GM18526 (cell line): ENCODE results near the gene EFCAB6.

Source experiments
- POLR2A ChIP-seq: IDR thresholded peaks from 3 replicates; pipeline ENCODE4 v1.6.1; 2011; ENCODE audit not compliant: insufficient read length; ENCODE audit errors: extremely low read depth

The EFCAB6 gene

DNA sequence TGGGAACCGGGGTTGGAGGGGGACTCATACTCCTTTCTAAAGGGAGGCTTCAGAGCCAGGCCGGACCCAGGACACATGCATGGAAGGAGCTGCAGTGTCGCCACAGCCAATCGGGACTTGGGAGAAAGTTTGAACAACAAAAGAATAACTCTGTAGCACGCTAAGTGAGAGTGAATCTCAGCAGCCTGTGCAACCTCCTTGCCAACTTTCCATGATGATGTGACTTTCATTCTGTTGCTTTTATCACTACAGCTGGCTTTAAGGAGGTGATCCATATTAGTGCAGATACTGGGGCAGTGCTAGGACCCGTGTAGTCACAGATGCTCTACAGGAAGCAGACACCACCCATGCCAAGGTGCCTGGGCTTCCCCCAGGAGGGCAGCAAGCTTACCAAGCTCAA, 243.0 kb downstream of the EFCAB6 start:
- no peak for TF ChIP-seq POLR2A

DNA sequence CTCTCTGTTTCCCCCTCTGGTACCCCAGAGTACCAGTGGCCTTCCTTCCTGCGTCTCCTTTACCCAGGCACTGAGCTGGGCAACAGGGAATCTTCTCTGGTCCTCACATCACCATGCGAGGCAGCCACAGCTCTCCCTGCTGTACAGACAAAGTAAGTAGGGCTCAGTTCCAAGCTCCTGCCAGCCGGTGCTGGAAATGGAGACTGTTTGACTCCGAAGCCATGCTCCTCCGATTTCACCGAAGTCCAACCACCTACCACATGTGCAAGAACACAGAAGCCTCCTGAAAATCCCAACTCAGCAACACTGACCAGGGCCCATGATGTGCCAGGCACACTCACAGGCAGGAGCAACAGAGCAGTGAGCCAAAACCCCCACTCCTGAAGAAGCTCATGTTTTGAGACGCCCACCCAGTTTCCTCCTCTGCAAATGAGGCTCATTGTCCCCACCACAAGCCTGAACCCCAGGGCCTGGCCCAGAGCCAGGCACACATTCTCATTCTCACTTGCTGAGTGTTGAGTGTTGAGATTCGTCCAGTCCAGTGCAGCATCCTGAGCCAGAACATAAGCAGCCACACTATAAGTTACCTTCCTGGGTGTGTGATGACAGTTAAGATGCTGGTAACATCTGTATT, 244.3 kb downstream of the EFCAB6 start:
- no peak for TF ChIP-seq POLR2A

DNA sequence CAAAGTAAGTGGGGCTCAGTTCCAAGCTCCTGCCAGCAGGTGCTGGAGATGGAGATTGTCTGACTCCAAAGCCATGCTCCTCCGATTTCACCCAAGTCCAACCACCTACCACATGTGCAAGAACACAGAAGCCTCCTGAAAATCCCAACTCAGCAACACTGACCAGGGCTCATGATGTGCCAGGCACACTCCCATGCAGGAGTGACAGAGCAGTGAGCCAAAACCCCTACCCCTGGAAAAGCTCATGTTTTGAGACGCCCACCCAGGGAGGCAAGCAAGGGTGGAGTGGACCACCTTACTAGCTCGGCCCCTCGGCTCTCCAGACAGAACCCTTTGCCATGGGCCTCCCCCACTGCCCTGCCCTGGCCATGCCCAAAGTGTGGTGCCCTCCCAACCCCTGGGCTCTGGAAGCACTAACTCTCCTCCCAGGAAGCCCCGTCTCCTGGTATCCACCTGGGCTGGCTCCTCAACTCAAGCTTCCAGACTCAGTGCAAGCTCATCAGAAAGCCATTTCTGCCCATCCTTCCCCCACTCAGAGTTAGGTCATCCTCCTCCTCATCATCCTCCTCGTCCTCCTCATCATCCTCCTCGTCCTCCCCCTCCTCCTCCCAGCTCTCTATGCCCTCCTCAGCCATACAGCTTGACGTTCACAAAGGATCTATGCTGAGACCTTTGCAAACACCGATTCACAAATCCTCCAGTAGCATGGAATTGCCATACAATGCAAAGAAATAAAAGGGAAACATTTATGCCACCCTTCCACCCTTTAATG, 245.4 kb downstream of the EFCAB6 start:
- no peak for TF ChIP-seq POLR2A

DNA sequence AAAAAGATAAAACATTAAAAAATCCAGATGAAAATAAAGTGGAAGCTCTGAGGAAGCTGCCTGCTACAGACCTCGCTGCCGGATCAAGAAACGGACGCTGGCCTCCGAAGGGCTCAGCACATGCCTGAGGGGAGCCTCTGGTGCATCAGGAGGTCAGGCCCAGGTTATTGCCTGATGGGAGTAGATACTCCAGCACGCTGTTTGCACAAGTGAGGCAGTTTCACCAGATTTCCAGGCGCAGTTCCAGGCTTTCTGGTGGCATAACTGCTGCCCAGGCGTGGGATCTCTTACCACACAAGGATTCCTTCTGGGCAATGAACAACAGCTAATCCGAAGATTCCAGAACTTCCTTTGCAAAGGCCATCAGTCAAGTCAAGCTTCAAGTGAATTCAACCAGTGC, 246.1 kb downstream of the EFCAB6 start:
- no peak for TF ChIP-seq POLR2A

DNA sequence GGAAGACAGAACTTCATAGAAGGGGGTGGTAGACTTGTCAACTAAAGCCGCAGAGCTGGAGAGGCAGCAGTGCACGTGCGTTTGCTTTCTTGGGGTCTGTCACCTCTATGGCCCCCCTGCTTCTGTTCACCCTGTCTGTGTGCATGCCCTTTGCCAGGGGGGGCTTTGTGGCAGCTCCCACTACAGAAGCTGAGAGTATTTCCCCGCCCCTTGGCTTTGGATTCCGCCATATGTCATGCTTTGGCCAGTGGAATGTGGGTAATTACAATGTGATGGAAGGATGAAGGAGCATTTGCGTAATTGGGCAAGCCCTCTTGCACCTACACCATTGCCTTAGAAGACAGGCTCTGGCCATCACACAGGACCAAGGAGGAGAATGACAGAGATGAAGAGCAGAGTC, 247.2 kb downstream of the EFCAB6 start:
- no peak for TF ChIP-seq POLR2A

DNA sequence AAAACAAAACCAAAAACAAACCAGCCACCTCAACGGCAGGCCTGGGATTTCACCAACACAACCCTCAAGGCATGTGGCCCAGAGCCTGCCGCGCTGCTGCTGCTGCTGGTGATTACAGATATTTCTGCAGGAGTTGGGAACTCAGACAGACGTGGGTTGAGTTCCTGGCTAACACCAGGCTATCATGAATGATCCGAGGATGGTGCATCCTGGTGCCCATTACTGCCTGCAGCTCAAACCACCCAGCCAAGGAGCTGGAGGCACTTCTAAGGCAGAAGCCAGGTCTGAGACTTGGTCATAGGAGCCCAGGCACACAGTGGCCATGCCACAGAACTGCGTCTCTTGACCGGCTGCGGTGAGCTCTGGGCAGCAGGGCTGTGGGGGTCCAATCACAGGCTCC, 248.5 kb downstream of the EFCAB6 start:
- TF ChIP-seq POLR2A, result no peak

DNA sequence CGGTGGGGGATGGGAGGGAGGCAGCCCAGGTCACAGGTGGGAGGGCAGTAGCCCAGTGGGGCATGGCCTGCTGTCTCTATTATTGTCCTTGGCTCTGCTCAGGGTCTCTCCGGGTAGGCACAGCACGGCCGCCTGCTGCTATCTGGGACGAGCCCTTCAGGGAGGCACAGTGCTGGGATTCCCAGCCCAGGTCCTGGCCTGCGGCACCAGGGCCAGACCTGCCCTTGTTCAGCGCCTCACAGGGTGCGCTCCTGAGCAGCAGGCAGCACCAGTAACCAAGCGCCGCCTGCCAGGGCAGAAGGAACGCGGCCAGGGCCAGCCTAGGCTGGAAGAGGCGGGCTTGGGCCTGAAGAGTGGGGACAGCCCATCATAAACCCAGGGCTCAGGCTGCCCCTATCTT, 249.3 kb downstream of the EFCAB6 start:
- no peak for TF ChIP-seq POLR2A

DNA sequence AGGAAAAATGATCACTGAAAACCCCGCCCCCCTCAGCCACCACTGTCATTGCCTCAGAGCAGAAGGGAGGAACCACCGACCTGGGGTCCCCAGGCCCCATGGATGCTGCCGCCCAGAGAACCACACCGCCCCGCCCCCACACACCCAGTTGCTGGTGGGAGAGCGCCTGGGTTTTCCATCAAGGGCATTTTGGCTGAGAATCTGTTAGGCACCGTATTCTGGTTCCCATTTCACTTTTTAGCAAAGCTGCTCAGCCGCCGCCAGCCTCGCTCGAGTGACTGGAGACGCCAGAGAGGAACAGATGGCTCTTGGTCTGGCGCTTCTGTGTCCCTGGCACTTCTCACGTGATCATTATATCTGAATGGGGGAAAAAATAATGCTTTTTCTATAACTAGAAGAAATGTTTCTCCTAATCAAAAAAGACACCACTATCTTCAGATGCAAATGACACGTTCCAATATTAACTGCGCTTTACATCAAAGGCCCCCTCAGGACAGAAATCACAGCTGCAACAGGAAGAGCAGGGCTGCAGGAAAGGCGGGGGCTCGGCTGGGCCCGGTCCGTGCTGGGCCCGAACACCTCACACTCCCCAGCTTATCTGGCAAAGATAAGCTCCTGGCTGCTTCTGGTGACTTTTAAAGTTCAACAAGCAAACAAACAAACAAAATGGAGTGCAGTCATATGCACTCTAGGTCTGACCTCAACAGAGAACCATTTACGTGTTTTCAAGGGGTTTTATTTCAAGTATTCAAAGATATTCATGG, 250.5 kb downstream of the EFCAB6 start:
- TF ChIP-seq POLR2A, result no peak

DNA sequence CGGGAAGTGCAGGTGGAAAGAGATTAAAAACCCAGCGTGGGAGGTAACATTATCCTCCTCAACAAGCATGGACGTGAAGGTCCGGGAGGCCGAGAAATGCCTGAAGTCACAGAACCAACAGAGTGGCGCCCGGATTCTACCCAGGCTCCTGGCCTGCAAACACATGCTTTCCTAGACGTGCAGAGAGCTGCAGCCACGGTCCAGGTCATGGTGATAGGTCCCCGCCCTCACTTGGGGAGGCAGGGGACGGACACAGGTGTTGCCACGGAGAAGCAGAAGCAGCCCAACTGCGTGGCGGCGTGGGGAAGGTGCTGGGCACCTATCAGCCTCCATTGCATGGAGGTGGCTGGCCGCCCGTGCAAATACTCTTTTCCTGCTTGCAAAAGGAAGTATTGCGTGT, 251.5 kb downstream of the EFCAB6 start:
- TF ChIP-seq POLR2A, result no peak

DNA sequence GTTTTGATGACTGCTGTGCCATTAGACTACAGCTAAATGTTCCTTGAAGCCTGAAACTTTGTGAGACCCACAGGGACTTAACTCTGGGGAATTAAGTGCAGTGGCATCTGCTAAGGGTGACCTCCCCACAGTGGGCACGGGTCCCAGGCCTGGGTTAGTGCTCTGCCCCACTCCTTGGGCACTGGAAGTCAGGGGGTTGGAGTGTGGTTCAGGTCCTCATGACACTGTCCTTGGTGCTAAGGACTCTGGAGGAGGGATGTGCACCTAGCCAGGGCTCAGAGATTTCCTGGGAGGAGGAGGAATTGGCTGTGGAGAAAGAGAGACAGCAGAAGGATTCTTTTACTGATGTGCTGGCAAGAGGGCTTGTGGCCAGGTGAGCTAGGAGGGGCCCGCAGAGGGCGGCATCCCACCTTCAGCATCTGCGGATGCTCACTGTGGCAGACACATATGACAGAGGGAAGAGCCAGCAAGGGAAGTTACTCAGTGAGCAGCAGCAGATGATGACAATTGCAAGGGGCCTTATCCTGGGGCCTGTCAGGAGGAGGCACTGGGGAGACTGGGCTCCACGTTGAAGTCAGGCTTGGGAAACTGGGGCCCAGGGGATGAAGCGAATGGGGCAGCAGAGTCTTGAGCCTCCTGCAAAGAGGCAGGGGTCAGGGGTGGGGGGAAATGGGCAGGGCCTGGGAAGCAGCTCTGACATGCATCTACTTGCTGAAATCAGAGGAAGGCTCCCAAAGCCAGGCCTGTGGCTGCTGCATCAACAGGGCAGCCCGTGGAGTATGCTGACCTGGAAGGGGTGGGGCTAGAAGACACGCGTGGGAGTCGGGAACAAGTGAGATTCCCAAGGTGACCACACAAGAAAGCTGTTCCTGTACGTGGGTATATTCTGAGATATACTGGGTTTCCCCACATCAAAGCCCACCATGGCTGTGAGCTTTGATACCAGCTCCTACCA, 256.3 kb downstream of the EFCAB6 start:
- no peak for TF ChIP-seq POLR2A

DNA sequence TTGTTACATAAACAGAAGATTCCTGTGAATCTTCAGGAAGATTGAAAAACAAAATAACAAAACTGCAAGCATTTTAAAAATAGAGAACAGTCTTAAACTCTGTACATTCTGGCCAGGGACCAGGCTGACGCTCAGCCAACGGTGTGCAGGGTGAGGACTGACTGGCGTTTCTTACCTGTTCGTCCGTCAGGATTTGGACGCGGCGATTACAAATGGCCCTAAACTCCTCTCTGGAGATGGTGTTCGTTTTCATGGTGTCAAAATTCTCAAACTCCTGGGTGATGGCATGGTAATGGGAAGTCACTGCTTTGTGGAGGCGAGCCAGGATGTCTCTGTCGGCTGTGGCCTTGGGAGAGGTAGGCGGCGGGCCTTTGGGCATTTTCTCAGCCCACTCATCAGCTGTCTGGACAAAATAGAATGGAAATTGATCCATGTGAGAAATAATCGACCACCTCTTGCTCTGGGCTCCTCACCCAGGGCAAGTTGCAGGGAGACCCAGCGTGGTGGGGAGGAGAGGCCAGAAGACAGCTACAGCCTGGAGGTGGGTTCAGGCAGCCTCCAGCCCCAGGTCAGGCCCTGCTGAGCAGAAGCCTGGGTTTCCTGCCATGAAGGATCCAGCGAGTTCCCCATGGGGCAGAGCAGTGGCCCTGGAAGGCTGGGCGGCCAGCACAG, 257.3 kb downstream of the EFCAB6 start:
- TF ChIP-seq POLR2A, result no peak

DNA sequence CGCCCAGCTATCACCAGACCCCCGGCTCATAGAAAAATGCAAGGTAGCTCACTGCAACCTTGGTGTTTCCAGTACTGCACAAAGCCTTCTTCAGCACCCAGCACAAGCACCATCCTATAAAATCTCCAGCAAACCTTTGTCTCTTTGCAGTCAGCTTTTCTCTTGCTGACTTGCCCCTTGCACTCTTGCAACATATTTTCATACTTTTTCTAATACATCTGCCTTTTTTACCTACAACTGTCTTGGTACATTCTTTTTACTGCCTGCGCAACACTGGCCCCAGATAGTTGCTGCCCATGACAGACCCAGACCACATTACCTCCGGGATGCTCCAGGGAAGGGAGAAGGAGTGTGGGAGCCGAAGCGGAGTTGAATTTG, 257.9 kb downstream of the EFCAB6 start:
- no peak for TF ChIP-seq POLR2A

DNA sequence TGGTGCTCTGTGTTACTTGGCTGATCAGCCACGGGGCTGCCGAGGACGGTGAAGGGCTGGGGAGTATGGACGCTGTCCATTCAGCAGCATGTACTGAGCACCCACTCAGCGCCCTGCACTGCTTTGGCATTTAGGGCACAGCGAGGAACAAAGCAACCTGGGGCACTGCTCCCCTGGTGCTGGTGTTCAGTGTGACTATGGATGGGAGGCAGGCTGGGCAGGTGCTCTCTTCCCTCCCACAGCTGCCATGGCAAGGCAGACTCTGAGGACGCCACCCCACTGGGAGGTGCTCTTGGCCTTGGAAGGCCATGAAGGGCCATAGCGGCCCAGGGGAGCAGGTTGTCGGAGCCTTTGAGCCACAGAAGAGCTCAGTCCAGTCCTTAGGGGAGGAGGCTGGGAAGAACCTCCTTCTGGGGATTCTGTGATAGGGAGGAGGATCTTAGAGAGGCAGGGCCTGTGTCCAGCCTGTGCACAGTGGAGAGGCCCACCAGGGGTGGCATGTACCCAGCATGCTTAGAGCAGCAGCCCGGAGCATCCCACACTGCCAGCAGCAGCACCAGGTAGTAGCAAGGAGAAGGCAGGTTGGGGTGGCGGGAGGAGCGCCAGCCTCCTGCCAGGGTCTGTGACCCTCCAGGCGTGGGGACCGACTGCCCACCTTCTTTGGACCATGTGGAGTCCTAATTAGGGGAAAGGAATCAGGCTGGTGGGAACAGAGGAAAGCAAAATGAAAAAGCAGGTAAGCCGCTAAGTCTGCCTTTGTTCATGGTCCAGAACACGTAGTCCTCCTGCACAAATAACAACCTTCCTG, 258.4 kb downstream of the EFCAB6 start:
- no peak for TF ChIP-seq POLR2A

DNA sequence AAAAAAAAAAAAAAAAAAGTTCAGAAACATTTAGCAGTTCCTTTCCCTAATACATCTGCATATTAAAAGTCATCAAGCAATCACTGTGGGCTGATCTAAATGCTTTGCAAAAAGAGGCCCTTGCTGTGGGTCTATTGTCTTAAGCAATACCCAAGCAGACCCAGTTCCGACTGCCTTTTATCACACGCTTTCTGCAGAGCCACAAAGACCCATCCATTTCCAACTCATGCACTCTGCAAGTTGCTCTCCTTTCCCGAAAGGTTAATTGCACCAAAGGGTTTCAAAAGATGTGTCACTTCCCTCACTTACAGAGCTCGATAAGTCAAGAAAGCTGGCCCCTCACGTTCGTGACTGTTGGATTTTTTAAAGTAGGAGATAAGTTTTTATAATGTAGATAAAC, 261.4 kb downstream of the EFCAB6 start:
- TF ChIP-seq POLR2A, result no peak
